ENCODE data around the gene EPC2.
"Not testable (repeated sequence)": the region's sequence is repeated elsewhere in the genome, so short reads cannot be mapped to it uniquely, and the experiment has no call there.

The EPC2 gene

DNA sequence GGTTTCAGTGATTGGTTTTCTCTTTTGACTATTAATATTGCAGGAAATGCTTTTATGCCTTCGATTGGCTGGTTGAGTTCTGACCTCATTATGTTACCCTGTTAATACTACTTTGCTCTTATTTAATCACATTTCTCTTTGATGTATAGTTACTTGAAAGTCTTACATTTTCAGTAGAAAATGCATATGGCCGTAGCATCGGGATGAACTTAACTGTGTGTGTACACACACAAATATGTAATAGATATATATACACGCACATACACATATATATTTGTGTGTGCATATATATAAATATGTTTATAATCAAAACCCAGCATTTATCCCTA is 1.6 kb downstream of the EPC2 start:
- peak overlapping the region; percentile 77 for H3K4me3 ChIP-seq (ENCODE audit: low read depth, low read length)
- in situ Hi-C loops (cut with HindIII; ENCODE audit: low sequenced_read_pairs), result no loop called here
- TF ChIP-seq, protein P1, sequence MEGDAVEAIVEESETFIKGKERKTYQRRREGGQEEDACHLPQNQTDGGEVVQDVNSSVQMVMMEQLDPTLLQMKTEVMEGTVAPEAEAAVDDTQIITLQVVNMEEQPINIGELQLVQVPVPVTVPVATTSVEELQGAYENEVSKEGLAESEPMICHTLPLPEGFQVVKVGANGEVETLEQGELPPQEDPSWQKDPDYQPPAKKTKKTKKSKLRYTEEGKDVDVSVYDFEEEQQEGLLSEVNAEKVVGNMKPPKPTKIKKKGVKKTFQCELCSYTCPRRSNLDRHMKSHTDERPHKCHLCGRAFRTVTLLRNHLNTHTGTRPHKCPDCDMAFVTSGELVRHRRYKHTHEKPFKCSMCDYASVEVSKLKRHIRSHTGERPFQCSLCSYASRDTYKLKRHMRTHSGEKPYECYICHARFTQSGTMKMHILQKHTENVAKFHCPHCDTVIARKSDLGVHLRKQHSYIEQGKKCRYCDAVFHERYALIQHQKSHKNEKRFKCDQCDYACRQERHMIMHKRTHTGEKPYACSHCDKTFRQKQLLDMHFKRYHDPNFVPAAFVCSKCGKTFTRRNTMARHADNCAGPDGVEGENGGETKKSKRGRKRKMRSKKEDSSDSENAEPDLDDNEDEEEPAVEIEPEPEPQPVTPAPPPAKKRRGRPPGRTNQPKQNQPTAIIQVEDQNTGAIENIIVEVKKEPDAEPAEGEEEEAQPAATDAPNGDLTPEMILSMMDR (IDR thresholded peaks at IDR 0.05; ENCODE audit: low read depth, low read length), result no peak
- DNase-seq (ENCODE audit: low read depth, low spot score), result no peak

DNA sequence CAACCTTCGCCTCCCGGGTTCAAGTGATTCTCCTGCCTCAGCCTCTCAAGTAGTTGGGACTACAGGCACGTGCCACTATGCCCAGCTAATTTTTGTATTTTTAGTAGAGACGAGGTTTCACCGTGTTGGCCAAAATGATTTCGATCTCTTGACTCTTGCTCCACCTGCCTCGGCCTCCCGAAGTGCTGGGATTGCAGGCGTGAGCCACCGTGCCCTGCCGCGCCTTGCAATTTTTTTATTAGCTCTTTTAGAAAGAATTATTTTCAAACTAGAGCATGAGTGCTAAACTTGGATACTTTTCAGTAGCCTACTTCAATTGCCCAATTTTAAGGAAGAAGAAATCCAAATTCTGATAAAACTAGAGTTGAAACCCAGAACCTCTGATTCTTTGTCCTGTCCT is 3.2 kb downstream of the EPC2 start:
- in situ Hi-C loops (cut with HindIII; ENCODE audit: low sequenced_read_pairs); H3K4me3 ChIP-seq (ENCODE audit: low read depth, low read length); DNase-seq (ENCODE audit: low read depth, low spot score): not testable (repeated sequence)

DNA sequence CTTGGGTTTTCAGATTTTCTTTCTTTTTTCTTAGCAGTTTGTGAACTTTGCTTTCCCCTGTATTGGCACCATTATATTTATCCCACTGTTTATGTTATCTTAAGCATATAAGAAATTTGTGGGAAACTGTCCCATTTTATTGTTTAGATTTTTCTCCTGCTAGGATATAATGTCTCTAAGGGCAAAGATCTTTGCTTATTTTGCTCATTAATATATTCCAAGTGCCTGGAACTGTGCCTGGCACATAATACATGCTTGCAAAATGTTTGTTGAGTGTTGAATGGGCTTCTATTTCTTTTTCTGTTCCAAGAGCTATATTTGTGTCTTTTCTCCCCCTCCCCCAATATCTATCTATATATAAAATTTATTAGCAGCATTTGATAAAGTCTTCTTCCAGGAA is 5.4 kb downstream of the EPC2 start:
- no peak for DNase-seq (ENCODE audit: low read depth, low spot score)
- in situ Hi-C loops (cut with HindIII; ENCODE audit: low sequenced_read_pairs), result no loop called here
- H3K4me3 ChIP-seq (ENCODE audit: low read depth, low read length), result no peak overlapping the region
- TF ChIP-seq, protein P1 (IDR thresholded peaks at IDR 0.05; ENCODE audit: low read depth, low read length), result no peak

DNA sequence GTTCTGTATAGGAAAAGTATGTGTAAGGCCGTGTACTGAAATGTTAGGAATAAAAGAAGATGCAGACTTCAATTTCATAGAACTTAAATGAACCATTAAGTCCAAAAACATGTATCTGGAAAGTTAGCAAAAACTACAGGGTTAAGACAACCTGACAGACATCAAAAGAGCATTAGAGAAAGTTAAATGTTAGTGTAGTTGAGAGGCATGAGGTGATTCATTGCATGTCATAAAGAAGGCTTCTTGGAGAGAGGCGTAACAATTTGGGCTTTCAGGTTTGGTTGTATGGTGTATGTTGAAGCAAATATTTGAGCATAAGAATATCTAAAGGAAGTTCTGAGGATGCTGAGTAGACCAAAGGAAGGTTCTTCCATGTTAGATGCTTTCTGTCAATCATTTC is 6.3 kb downstream of the EPC2 start:
- no peak for DNase-seq (ENCODE audit: low read depth, low spot score)
- TF ChIP-seq, protein P1 (IDR thresholded peaks at IDR 0.05; ENCODE audit: low read depth, low read length), result no peak
- in situ Hi-C loops (cut with HindIII; ENCODE audit: low sequenced_read_pairs), result no loop called here
- no peak overlapping the region for H3K4me3 ChIP-seq (ENCODE audit: low read depth, low read length)

DNA sequence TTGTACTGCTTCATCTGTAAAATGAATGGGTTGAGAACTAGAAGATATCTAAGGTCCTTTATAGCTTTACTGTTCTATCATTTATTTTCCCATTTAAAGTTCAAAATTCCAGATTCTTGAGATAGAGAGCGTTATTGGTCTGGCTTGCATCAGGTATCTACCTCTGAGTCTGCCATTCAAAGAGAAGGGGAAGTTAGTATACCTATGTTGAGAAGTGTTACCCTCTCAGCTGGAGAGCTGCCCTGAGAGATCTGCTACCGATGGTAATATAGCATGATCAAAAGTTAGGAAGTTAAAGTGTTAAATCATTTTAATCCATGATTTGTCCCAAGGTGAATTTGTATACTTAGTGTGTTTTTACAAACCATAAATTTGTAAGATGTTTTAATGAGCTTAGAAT is 7.4 kb downstream of the EPC2 start:
- in situ Hi-C loops (cut with HindIII; ENCODE audit: low sequenced_read_pairs), result no loop called here
- no peak overlapping the region for H3K4me3 ChIP-seq (ENCODE audit: low read depth, low read length)
- TF ChIP-seq, protein P1 (IDR thresholded peaks at IDR 0.05; ENCODE audit: low read depth, low read length), result no peak
- DNase-seq (ENCODE audit: low read depth, low spot score), result no peak

DNA sequence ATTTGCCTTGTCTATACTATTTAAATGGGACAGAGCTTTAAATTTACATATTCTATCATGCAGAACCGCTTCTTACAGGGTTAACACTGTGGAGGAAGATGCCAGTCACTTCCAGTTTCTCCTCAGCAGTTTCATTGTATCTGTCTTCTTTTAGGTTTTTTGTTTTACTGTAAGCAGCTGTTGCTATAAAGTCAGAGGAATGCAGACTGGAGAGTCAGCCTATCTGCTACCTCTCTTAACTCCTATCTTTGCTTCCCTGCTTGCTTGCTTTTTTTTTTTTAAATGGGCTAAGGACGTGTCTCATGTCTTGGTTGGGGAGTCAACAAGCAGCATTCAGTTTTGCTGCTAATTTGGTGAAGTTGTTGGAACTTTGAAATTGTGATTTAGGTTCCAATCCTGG is 8.9 kb downstream of the EPC2 start:
- TF ChIP-seq, protein P1 (IDR thresholded peaks at IDR 0.05; ENCODE audit: low read depth, low read length), result no peak
- DNase-seq (ENCODE audit: low read depth, low spot score), result no peak
- in situ Hi-C loops (cut with HindIII; ENCODE audit: low sequenced_read_pairs), result no loop called here
- H3K4me3 ChIP-seq (ENCODE audit: low read depth, low read length), result no peak overlapping the region

DNA sequence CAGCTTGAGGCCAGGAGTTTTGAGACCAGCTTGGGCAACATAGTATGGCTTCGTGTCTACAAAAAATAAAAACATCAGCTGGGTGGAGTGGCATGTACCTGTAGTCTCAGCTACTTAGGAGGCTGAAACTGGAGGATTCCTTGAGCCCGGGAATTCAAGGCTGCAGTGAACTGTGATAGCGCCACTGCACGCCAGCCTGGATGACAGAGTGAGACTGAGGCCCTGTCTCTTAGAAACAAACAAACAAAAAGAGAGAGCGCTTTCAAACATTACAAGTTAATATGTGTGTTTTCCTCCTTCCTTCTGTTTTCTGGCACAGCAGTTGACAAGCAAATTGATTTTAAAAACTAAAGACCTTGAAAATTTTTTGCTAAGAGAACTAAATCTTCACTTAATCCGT is 9.9 kb downstream of the EPC2 start:
- TF ChIP-seq, protein P1 (IDR thresholded peaks at IDR 0.05; ENCODE audit: low read depth, low read length), result no peak
- in situ Hi-C loops (cut with HindIII; ENCODE audit: low sequenced_read_pairs), result no loop called here
- no peak for DNase-seq (ENCODE audit: low read depth, low spot score)
- H3K4me3 ChIP-seq (ENCODE audit: low read depth, low read length), result no peak overlapping the region
